Cardiac muscle cell (in vitro differentiated cells and primary cell): ENCODE measurements around the gene SNX27. TPM values are rescaled to one million over a fixed set of nuclear protein-coding genes. Genes with fewer than 3 reads are reported as not detected.

Experiments
- DNase-seq, 2 donors: peaks; one replicate each; pipeline versions ENCODE4 v3.0.0 to v3.0.0-alpha.2; 2010 to 2017; ENCODE audit warnings: low read depth in 1 of 2, low spot score in 1 of 2
- H3K27ac ChIP-seq: fragments of 200-600 bp; sonication (generic); 2 replicates; pipeline ENCODE4 v1.5.1; 2016
- H3K27me3 ChIP-seq: fragments of 200-600 bp; sonication (generic); 2 replicates; pipeline ENCODE4 v1.6.0; 2016; ENCODE audit warnings: control low read depth
- H3K36me3 ChIP-seq: fragments of 200-600 bp; sonication (generic); 2 replicates; pipeline ENCODE4 v1.5.1; 2016; ENCODE audit warnings: control low read depth
- H3K4me1 ChIP-seq: fragments of 200-600 bp; sonication (generic); 2 replicates; pipeline ENCODE4 v1.8.1; 2017; ENCODE audit warnings: low read depth, mild to moderate bottlenecking, mixed run types
- H3K4me3 ChIP-seq: fragments of 200-600 bp; sonication (generic); 2 replicates; pipeline ENCODE4 v1.5.1; 2016; ENCODE audit warnings: mild to moderate bottlenecking
- H3K9me3 ChIP-seq: fragments of 200-600 bp; sonication (generic); 2 replicates; pipeline ENCODE4 v1.5.1; 2017; ENCODE audit warnings: low read depth, mild to moderate bottlenecking, control low read depth
- CTCF ChIP-seq: IDR thresholded peaks from 2 replicates; pipeline ENCODE4 v1.5.1; 2012; ENCODE audit warnings: low read depth, mild to moderate bottlenecking, low read length
- polyA plus RNA-seq: library from polyadenylated mRNA; unstranded; fragments of >200 nt; fragmentation: Nextera tagmentation; extraction: Ambion mirVana; gene quantifications from 2 replicates; pipeline ENCODE4 v1.2.1, GENCODE V29; 2016
- total RNA-seq: library from RNA; depleted of rRNA; stranded (reverse); fragments of >200 nt; gene quantifications from 2 replicates; pipeline ENCODE4 v1.2.3, GENCODE V29; 2016

The SNX27 gene
- total and polyA plus RNA-seq, 2 experiments from 2014 or later, result 24.4 to 34.5 TPM

- Histone ChIP-seq H3K9me3 (no peaks in the 10 kb centered on the region), H3K27me3 (no peaks in the 10 kb centered on the region), H3K36me3 (no peaks in the 10 kb centered on the region), H3K4me1 (peaks cover 7% of the 10 kb centered on the region), H3K27ac (peak overlapping the region; percentile 41), H3K4me3 (no peak overlapping the region)
- DNase-seq, result peak in 1 of 2 donors; percentile 56
- TF ChIP-seq CTCF, result no peak
Observed at GRCh38 chr1:151619489-151620093, 7.7 kb downstream of the SNX27 start.

- H3K9me3 ChIP-seq, result no peaks in the 10 kb centered on the region
- H3K4me3 ChIP-seq, result no peak overlapping the region
- H3K36me3 ChIP-seq, result no peaks in the 10 kb centered on the region
- no peak for TF ChIP-seq CTCF
- peaks cover 7% of the 10 kb centered on the region for H3K4me1 ChIP-seq
- DNase-seq, result peak in 1 of 2 donors; percentile 59
- H3K27me3 ChIP-seq, result no peaks in the 10 kb centered on the region
- H3K27ac ChIP-seq, result no peak overlapping the region
Observed at GRCh38 chr1:151620286-151620685, 8.4 kb downstream of the SNX27 start.

- TF ChIP-seq CTCF, result no peak
- no peak overlapping the region for H3K4me3 ChIP-seq
- peak overlapping the region; percentile 88 for H3K27ac ChIP-seq
- H3K9me3 ChIP-seq, result no peaks in the 10 kb centered on the region
- H3K36me3 ChIP-seq, result no peaks in the 10 kb centered on the region
- peak in 1 of 2 donors; percentile 51 for DNase-seq
- peaks cover 7% of the 10 kb centered on the region for H3K4me1 ChIP-seq
- H3K27me3 ChIP-seq, result no peaks in the 10 kb centered on the region
Observed at GRCh38 chr1:151621351-151621750, 9.5 kb downstream of the SNX27 start.

DNA sequence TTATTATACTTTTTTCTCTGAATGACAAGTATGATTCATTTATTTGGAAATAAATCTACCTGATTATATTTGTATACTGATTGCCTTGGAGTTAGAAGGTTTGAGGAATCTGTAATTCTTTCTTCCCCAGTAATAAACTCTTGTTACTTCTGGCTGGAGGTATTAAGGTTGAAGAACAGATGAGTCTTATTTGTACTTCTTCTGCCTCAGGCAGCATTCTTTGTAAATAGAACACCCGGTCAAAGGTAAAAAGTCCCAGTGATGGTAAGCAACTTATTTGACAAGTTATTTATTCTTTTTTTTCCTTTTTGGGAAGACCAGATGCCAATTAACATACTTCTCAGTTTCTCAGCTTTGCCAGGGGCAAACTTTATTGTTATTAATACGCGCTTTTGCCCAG is 12.9 kb downstream of the SNX27 start:
- no peak for DNase-seq
- no peaks in the 10 kb centered on the region for H3K27me3 ChIP-seq
- no peaks in the 10 kb centered on the region for H3K36me3 ChIP-seq
- H3K9me3 ChIP-seq, result no peaks in the 10 kb centered on the region
- H3K4me1 ChIP-seq, result peaks cover 7% of the 10 kb centered on the region
- no peak overlapping the region for H3K4me3 ChIP-seq
- TF ChIP-seq CTCF, result no peak
- H3K27ac ChIP-seq, result no peak overlapping the region

DNA sequence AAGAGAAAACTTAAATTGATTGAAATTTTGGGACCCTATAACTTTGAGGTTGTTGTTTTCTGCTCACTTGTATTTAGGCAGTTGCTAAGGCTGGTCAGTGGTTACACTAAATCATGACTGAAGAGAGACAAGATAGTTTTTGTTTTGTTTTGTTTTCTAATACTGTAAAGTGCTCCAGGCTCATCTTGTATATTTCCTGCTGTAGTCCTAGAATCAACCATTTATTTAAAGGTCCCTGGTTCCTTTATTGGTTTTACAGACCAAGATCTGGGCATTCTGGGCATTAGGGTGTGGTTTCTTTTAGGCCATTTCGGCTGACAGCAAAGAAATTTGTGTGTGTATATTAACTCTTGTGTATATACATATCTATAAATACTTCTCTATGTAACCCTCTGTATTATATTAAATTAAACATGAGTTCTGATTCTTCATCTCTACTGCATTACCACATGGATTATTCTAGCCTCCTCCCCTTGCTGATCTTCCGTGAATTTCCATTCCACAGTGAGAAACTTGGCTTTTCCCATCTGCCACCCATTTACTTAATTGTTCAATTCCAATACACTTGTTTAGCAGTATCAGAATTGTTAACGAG is 15.0 kb downstream of the SNX27 start:
- Histone ChIP-seq H3K4me1 (no peaks in the 10 kb centered on the region), H3K4me3 (no peak overlapping the region), H3K36me3 (no peaks in the 10 kb centered on the region), H3K9me3 (no peaks in the 10 kb centered on the region), H3K27me3 (no peaks in the 10 kb centered on the region), H3K27ac (no peak overlapping the region)
- TF ChIP-seq CTCF, result no peak
- no peak for DNase-seq
